HG03064 (cell line): ENCODE data around the gene SYPL1.

Experiments
- ATAC-seq: cut with Tn5 transposase; IDR thresholded peaks from one replicate; pipeline ENCODE4 v1.9.1; 2021; ENCODE audit warnings: low read depth; ENCODE audit not compliant: unreplicated experiment

Gene SYPL1

GRCh38 chr7:106068986-106069385, 43.1 kb downstream of the SYPL1 start:
- ATAC-seq: no peak

DNA sequence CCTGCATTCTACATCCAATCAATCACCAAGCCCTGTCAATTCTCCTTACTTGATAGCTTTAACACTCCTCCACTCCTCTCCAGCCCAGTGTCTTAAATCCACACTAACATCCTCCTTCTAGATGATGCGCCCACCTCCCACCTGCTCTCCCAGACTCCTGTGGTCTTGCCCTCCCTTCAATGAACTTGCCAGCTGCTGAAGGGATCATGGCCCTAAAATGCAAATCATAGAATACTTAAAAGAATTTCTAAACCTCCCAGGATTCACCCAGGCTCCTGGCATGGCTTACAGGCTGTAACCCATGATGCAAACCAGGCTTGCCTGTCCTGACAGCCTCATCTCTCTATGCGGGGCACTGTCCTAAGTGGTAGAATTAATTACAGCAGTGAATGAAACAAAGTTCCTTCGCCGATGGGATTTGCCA, 43.6 kb downstream of the SYPL1 start:
- no peak for ATAC-seq

- ATAC-seq: no peak
Observed at GRCh38 chr7:106067678-106068077, 44.4 kb downstream of the SYPL1 start.

DNA sequence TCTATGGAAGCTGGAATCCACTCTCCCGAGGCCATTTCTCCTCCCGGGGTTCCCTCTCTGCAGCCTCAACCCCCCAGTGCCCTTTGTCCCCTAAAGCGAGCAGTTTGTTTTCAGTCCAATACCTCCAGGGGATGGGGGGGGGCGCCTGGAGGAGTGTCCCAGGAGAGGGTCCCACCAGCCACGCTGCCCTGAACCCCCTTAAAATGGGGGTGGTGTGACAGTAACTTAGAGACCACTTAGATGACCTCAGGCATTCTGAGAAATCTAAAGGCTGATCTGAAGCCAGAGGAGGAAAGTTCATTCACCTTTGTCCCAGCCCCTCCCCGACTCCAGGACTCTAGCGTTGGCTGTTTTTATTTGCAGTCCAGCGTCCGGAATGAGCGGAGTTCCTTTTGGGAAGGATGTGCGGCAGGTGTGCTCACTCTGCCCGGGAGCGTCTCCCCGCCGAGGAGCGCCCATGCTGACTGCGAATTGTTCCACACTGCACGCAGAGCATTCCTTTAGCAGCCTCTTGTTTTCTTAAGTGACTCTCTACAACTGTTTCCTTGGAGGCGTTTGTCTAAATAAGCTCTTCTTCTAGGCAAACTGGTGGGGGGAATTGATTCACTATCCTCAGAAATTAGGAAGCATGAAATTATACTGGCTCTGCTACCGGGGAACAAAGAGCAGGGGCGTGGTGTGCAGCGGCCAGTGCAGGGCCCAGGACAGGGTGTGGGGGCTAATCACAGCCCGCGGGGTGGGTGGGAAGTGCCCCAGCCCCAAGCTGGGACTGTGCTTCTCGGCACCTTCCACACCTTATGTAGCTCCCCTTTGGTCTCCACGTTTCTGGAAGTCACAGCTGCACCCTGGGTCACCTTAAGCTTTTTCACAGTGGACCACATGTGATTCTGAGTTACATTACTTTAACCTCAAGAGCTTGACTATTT, 46.3 kb downstream of the SYPL1 start:
- ATAC-seq: no peak

GRCh38 chr7:106064771-106065574, 47.1 kb downstream of the SYPL1 start:
- ATAC-seq: no peak

GRCh38 chr7:106064316-106064715, 47.8 kb downstream of the SYPL1 start:
- no peak for ATAC-seq

DNA sequence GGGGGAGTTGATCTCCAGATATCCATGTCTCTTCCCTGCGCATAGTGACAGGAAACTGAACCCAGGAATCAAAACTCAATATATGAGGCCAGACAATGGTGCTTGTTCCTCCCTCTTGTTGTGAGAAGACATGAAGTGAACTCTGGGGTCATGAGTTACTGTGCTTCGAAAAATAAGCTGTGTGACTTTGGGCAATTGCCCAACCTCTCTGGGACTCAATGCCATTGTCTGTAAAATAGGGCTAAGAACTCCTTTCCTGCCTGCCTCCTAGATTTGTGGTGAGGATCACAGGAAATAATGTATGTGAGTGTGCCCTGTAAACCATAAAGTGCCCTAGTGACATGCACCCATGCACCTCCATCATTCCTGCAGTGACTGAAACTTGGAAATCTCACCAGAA, 48.4 kb downstream of the SYPL1 start:
- ATAC-seq: no peak

- ATAC-seq: no peak
Observed at GRCh38 chr7:106063024-106063423, 49.1 kb downstream of the SYPL1 start.

GRCh38 chr7:106062521-106062931, 49.6 kb downstream of the SYPL1 start:
- ATAC-seq: no peak

- ATAC-seq: no peak
Observed at GRCh38 chr7:106062006-106062405, 50.1 kb downstream of the SYPL1 start.

DNA sequence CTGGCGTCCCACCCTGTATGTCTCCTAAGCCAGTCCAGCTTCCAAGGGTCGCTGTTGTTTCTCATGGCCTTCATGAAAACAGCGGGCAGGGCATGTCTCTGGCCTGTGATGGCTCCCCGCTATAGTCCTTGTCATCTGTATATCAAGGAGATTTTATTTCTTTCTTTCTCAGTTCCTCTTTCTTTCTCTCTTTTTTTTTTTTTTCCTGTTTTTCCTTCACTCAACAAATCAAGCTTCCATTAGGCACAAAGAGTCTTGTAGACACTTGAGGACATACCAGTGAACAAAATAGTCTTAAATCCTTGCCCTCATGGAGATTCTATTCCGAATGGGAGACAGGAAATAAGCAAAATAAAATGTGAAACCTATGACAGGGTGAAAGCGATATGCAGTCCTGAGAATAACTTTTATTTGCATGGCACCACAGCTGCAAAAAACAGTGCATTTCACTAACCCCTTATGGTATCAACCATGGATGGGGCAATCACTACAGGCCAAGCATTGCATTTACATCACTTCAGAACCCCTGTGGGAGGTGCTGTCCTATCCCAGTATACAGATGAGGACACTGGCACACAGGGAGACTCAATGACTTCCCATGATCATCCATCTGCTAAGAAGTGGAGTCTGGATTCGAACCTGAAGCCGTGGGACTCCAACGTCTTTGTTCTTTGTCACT, 50.7 kb downstream of the SYPL1 start:
- ATAC-seq: no peak

DNA sequence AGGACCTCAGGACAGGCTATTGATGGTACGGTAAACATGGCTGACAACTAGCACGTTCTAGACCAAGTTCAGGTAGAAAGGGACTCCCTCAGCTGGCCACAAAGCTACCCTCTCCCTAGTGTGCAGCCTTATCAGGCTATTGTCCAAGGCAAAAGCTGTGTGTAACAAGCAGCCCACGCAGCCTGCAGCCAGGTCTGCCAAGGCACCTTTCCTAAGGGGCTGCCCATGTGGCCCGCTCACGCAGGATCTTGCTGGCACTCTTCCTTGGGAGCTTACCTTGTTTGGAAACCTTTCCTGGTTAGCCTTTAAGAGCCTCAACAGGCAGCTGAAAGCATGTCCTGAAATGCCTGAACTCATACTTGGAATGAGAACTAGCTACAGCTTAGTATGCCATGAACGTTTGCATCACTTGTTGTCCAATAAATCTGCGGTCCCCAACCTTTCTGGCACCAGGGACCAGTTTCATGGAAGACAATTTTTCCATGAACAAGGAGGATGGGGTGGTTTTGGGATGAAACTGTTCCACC, 51.7 kb downstream of the SYPL1 start:
- no peak for ATAC-seq

DNA sequence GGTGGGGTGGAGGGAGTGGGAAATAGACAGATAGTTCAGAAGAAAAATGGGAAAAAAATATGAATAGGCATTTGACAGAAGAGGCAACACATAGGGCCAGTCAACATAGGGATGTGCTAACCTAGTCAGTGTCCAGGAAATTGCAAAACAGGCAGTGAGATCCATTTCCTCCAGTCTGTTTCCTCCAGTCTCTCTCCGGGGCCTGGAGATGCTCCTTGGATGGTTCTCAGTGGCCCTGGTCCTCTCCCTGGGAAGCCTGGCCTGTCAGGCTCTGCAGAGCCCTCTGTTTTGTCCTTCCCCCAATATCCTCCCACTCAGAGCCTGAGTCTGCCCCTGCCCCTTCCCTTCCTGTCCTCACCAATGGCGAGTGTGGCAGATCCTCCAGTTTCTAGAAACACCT, 52.6 kb downstream of the SYPL1 start:
- ATAC-seq: no peak

DNA sequence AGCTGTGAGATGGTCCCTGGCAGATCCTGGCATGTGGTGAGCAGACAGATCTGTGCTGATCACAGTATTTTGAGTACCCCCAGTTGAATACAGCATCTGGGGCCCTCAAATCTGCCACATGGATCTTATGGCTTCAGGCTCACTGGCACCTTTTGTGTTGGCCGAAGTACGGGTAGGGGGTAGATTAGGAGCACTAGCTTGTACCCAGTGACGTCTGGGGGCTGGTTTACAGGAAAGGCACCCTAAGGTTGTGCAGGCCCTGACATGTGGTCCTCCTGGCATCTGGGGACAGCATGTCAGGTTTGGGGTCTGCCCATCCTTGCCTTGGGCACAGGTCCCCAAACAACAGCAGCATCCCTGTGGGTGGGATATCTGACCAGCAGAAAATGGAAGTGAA, 53.2 kb downstream of the SYPL1 start:
- no peak for ATAC-seq

GRCh38 chr7:106057962-106058927, 53.9 kb downstream of the SYPL1 start:
- peak; percentile 63 for ATAC-seq

GRCh38 chr7:106057204-106057961, 54.7 kb downstream of the SYPL1 start:
- no peak for ATAC-seq

DNA sequence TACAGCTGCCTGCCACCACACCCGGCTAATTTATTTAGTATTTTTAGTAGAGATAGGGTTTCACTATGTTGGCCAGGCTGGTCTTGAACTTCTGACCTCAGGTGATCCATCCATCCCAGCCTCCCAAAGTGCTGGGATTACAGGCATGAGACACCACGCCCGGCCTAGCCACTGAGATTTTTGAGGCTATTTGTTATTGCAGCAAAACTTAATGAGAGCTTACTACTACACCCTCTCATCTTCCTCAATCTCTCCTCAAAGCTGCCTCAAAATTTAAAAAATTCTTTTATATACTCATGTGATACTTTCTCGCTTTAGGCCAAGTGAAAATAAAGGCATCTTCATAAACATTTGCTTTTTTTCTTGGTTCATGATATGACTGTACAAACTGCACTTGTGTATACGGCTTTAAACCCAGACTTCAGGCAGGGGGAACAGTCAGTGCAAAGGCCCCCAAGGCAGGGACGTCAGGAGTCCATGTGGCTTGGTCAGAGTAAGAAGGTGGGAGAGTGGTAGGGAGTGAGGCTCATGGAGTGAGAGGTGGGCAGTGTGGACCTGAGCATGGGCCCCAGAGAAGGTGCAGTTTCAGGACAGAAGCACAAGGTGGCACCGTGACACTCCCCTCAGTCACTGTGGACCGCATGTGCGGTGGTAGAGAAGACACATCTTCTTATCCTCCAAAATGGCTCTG, 55.5 kb downstream of the SYPL1 start:
- ATAC-seq: peak; percentile 37

GRCh38 chr7:106054971-106055532, 57.1 kb downstream of the SYPL1 start:
- no peak for ATAC-seq
